NOMO-1 treated with DMSO at 0.1 percent for 48 hours (cell line): ENCODE results near the gene LIFR.
"Not testable (repeated sequence)": the region's sequence is repeated elsewhere in the genome, so short reads cannot be mapped to it uniquely, and the experiment has no call there.

Source experiments
- DNase-seq: peaks from one replicate; lab custom pipeline; 2025; ENCODE audit not compliant: unreplicated experiment; lab: John Stamatoyannopoulos, UW

The LIFR gene, protein sequence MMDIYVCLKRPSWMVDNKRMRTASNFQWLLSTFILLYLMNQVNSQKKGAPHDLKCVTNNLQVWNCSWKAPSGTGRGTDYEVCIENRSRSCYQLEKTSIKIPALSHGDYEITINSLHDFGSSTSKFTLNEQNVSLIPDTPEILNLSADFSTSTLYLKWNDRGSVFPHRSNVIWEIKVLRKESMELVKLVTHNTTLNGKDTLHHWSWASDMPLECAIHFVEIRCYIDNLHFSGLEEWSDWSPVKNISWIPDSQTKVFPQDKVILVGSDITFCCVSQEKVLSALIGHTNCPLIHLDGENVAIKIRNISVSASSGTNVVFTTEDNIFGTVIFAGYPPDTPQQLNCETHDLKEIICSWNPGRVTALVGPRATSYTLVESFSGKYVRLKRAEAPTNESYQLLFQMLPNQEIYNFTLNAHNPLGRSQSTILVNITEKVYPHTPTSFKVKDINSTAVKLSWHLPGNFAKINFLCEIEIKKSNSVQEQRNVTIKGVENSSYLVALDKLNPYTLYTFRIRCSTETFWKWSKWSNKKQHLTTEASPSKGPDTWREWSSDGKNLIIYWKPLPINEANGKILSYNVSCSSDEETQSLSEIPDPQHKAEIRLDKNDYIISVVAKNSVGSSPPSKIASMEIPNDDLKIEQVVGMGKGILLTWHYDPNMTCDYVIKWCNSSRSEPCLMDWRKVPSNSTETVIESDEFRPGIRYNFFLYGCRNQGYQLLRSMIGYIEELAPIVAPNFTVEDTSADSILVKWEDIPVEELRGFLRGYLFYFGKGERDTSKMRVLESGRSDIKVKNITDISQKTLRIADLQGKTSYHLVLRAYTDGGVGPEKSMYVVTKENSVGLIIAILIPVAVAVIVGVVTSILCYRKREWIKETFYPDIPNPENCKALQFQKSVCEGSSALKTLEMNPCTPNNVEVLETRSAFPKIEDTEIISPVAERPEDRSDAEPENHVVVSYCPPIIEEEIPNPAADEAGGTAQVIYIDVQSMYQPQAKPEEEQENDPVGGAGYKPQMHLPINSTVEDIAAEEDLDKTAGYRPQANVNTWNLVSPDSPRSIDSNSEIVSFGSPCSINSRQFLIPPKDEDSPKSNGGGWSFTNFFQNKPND

DNA sequence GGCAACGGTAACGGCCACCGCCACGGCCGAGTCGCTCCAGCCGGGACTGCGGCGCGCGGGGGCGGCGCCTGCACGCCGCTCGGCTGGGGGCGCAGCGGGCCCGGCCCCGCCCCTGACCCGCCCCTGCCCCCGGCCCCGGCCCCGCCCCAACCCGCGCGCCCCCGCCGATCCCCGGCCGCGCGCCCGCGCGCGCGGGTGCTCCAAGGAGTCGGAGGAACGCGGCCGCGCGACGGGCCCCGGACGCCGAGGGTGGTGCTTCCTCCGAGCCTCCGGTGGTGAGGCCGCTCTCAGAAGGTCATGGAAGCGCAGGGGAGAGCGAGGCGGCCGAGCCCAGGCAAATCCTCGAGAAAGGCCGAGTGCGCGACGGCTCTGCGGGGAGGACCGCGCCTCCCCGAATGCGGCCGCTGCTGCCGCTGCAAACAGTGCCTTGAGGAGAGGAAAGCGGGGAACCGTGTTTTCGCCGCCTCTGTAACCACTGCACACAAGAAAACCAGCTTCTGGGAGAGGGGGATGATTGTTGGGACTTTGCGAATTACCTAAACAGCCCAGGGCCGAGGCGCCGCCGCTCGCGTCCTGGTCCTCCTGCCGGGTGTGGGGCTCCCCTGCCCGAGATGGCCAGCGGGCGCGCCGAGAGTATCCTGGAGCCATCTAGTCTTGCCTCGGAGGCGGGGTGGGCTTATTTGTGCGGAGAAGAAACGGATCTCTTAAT, at the start of gene LIFR:
Gene LIFR (minus strand): TSS at position 48 of the 709 bp plus-strand sequence. CDS start 25,999 bp downstream, outside the sequence.
- DNase-seq: no peak

DNA sequence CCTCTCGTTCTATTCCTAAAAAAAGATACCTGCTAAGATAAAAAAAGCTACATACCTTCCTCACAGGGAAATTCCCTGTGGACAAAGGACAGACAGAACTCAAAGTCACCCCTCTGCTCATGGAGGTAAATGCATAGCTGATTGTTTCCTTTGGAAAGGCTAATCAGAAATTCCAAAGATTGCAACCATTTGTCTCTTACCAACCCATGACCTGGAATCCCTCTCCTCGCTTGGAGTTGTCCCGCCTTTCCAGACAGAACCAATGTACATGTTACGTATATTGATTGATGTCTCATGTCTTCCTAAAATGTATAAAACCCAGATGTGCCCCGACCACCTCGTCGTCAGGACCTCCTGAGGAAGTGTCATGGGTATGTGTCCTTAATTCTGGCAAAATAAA, 49.2 kb upstream of the LIFR start:
- DNase-seq: no peak

DNA sequence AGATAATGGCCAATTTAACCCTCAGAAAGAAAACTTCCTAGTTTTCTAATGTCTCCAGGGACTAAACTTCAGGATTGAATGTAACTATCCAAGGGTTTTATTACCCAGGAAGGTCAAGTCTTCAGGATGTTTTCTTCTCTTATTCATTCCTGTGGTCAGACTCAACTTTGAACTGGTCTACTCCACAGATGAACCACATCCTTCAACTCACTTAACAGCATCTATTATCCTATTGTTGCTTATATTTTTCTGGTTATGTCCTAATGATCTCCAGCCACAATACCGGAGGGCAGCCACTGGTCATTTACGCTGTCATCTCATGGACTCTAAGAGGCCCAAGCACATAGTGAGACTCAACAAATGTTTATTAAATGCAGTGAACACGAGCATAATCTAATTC, 47.2 kb upstream of the LIFR start:
- DNase-seq: no peak

DNA sequence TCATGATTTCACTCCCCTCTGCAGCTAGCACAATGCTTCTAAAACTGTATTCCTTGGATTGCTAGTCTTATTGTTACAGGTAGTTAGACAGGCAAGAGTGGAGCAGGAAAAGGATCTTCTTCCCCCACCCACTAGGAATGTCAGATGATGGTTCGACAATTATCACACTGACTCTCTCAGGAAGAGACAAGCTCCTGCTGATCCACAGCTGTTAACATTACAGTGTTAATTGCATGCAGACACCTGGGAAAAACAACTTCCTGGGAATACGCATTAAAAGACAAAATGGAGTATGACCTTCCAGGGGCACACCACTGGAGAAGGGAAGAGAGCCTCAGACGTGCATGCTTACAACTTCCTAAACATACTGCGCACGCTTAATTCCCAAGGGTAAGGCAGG, 46.2 kb upstream of the LIFR start:
- DNase-seq: no peak

DNA sequence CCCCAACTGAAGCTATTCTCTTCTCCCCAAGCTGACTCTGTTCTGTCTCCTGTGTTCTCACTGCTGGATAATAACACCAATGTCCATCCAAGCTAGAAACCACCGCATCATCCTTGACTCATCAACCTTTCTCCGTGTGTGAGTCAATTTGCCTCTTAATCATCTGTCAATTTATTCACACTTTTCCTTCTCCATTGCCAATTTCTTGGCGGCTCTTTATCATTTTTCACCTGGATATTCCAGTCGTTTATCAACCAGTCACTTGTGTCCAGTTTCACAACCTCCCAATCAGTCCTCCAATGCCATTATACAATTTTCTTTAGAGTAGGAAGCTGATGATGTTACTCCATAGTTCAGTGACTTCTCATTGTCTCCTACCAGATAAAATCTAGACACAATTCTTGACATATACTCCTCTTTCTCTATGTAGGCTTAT, 45.4 kb upstream of the LIFR start:
- DNase-seq: no peak

DNA sequence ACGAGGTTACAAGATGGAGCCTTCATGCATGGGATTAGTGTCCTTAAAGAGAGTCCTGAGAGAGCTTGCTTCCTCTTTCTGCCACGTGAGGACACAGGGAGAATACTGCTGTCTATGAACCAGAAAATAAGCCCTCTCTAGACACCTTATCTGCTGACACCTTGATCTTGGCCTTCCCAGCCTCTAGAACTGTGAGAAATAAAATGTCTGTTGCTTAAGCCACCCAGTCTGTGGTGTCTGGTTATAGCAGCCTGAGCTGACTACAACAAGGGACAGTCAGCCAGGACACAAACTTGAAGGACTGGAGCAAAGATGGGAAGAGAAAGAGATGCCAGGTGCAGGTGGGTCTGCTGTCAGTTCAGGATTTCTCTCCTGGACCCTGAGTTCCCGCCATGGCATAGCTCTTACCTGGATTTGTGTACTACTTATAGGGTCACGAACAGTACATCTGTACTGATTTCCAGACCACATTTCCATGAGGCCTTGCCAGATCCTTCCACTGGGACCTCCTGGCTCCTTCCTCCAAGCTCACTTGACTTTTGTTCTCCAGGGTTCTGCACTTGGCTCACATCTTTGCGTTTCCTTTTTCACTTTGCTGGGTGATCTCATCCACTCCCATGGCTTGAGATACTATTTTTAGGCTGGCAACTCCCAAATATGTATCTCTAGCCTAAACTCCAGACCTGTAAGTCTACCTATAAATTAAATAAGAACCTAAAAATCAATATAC, 44.9 kb upstream of the LIFR start:
- no peak for DNase-seq

DNA sequence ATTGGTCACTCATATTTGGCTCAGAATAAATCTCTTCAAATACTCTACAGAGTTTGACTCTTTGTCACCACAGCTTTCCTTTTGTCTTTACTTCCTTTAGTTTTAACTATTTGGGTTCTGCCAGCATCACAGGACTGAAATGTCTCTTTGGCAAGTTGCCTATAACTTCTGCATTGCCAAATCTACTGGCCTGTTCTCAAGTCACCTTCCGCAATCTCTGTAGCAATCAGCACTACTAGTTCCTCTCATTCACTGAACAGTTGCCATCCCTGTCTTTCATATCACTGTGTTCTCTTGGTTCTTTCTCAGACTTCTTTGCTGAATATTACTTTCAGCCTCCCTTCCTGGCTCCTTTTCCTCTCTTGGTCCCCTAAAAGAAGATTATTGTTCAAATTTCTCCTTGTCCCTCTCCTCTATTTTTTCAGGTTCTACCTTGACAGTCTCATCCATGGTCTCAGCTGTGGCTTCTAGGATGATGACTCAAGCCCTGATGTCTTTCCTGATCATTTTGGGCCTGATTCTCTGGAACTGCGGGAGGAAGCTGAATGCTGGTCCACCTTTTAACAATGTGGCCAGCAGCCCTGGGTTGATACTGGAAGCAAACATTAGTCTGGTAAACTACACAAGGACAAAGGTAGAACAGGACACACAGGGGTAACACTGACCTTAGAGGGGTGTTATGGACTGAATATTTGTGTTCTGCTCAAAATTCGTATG, 44.0 kb upstream of the LIFR start:
- DNase-seq: peak; percentile 88

DNA sequence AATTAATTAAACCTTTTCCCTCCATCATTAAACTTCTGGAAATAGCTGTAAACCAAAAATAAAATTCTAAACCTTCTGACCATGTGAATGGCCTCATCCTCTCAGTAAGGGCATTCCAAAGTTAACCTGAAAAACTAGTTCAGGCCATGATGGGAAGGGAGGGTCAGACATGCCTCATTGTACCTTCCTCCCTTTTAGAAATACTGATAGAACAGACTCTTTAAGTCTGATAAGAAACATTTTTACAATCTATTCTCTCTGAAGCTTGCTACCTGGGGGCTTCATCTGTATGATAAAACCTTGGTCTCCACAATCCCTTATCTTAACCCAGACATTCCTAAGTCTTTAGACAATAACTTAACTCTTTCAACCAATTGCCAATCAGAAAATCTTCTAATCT, 43.3 kb upstream of the LIFR start:
- DNase-seq: not testable (repeated sequence)

DNA sequence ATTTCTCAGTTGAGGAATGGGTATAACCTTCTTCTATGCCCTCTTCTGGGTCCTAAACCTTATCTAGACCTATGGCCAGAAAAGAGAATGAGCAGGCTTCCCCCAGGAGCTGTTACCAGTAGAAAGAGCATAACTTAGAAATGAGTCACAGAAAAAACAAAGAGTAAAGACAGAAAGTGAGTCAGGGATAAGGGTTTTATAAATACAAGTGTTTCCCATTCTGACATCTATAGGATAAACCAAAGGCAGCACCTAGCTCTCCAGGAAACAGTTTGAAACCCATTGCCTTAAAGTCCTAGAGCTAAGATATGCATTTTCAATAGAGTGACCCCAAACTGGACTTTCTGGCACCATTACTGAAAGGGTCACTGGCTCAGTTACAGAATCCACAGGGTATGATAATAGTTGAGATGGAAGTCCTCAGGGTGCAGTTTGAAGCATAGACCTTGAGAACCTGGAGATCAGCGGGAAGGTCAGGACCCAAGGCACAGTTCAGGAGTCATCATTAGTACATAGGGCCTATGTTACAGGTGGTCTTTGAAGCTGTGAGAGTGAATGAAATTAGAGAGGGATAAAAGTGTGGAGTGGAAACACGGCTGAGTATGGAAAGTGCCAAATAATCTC, 42.7 kb upstream of the LIFR start:
- no peak for DNase-seq

DNA sequence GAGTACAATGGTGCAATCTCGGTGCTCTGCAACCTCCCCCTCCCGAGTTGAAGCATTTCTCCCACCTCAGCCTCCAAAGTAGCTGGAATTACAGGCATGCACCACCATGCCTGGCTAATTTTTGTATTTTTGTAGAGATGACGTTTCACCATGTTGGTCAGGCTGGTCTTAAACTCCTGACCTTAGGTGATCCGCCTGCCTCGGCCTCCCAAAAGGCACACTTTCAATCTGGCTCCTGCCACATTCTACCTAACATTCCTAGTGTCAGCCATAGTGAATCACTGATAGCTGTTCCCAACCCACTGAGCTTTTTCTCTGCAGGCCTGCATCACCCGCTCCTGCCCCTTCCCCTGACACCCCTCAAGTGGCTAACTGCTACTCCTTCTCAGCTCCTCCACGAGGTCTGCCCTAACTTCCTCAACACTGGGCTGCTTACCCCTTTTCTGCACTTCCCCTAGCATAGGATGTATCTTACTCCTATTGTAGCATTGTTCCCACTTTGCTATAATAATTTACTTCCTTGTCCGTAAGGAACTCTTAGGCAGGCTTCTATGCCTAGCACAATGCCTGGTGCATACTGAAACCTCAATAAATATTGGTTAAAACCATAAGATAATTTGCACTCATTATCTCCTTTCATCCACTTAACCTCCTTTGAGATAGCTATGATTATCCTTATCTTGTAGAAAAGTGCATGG, 42.0 kb upstream of the LIFR start:
- no peak for DNase-seq

DNA sequence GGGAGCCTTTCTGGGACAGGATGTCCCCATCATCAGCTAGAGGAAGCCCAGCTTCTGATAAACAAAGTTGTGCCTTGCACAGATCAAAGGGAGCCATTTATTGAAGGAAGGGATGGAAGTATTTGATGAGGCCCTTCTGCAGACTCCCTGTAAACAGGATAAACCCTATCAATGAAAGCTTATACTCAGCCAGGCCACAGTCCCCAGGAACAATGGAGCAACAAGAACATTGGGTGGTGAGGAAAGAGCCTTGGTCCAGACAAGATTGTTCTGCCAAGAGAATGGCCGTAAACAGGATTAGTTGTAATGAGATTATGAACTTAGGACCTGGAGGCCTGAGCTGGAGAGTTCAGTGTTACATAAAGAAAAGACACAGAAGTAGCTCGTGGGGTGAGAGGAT, 40.5 kb upstream of the LIFR start:
- DNase-seq: no peak

DNA sequence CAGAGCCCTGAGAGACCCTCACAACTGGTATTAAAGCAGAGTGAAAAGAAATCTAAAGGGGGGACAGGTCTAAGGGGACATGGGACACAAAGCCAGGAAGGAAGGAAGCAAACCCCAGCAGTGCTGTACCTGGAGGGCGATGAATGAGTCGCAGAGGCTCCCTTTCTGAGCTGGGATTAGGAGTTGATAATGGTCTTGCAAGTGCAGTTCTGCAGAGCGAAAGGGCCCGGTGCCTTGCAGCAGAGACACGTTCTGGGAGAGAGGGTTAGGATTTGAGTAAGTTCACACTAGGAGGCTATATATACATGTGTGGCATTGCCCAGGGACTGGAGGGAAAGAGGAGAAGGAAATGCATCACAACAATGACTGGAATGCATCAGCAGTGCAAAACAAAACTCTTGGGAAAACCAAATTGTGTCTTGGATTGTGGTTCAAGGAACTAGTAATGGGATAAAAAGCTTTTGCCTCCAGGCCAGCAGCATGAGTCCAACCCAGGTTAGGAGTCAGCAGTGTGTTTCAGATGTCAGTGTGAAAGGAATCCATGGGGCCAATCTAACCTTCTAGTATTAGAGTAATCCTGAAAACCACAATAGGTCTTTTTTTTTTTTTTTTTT, 38.8 kb upstream of the LIFR start:
- DNase-seq: no peak

DNA sequence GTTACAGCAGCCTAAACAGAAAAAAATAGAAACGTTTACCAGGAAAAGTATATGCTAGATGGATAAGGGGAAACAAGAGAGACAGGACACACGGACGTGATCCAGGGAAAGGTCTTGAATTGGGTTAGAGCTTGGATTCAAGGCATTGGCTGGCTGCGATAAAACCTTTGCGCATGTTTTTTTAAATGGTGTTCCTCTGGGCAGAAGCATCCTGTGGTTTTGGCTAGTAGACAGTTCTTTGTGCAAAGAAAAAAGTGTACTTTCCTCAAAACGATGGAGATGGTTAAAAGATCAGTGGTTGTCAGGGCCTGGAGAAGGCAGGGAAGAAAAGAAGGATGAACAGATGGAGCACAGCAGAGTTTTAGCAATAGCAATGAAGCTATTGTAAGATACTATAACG, 37.5 kb upstream of the LIFR start:
- DNase-seq: no peak

DNA sequence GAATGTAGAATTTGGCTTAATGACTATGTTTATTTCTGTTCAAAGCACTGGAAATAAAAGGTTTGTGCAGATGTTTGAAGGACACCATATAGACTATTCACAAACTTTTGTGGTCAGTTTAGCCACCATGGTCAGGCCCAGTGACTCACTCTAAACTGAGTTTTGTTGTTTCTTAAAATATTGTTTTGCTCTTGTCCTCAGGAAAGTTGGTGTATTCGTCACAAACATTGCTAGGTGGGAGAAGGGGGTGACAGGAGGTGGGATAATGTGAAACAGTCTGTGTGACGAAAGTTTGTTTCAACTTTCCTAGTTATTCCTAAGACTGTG, 35.0 kb upstream of the LIFR start:
- no peak for DNase-seq

DNA sequence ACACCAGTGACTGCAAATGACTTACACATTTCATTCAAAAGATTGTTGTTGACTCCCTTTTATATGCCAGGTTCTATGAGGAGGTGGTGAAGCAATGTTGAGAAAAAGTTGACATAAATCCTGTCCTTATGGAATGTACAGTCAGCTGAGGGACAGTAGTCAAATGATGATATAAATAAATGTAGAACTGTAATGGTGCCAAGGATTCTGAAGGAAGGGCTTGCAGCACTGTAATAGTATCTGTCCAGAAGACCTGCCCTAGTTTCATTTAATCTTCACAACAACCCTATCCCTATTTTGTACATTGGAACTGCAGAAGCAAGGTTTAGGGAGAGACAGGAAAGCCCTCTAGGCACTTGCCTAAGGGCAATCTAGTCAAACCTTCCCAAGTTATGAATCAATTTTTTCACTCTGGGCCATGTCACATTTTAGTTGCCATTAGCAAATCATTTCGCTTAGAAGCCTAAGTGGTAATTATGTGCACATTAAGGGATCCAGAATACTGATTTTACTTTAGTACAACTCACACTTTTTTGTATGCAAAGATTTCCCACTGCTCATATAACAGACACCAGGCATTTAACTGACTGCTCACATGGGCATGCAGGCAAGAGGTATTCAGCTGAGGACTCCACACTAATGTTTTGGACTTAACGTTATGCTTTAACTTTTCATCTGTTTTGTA, 34.5 kb upstream of the LIFR start:
- no peak for DNase-seq

DNA sequence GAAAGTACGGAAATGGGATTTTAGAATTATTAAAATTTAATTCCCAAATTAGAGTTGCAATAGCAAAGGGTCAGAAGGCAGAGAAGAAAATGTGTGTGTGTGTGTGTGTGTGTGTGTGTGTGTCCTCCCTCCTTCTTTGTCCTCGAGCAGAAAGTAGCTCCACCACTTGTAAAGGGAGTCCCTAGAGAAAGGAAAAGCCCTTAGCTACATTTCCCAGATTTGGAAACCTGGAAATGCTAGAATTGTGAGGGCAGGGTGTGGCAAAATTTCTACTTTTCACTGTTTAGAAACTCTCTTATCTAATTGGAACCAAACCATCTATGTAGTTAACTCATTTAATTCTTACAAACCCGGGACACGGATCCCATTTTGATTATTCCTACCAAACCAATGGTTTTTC, 33.2 kb upstream of the LIFR start:
- DNase-seq: no peak

DNA sequence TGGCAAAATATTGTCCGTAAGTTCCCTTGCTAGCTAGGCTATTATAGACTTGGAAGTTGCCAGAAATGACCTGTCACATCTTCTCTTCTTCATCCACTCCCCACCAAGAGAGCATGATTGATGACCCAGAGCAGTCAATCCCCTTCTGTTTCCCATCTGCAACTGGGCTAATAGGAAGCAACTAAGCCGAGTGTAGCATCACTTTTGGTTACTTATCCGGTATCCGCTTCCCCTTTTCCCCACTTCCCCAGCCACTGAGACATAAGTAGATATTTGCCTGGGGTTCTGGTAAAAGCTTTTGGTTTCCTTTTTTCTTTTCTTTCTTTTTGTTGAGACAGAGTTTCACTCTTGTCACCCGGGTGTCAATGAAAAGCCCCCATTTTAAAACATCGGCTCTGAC, 29.4 kb upstream of the LIFR start:
- DNase-seq: peak; percentile 75

DNA sequence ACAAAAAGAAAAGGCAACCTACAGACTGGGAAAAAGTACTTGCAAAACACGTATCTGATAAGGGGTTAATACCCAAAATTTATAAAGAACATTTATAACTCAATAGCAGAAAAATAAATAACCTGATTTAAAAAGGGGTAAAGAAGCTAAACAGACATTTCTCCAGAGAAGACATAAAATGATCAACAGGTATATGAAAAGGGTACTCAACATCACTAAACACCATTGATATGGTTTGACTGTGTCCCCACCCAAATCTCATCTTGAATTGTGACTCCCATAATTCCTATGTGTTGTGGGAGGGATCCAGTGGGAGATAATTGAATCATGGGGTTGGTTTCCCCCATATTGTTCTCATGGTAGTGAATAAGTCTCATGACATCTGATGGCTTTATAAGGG, 27.1 kb upstream of the LIFR start:
- no peak for DNase-seq
